ENCODE data around the gene PHIP.
"Not testable (repeated sequence)": the region's sequence is repeated elsewhere in the genome, so short reads cannot be mapped to it uniquely, and the experiment has no call there.

The PHIP gene

DNA sequence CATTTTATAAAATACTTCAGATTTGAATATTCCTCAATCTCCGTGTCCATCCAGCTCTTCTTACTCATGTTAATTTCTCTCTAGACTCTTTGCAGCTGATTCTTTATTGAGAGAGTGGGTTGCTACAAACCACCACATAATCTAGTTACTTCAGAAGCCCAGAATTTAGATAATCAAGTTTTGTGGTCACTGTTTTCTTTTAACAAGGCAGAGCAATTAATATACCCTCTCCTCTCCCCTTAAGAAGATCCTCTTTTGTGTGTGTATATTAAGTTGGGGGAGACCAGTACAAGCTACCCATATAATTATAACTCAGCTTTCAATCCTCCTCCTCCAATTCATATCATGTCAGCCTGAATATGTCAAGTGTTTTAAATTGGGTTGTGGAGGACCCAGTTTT lies 115.6 kb downstream of the PHIP start:
- Histone ChIP-seq H3K9ac (ENCODE audit: low read depth, low read length) (no peak overlapping the region), H3K27me3 (ENCODE audit: insufficient read depth, low read length) (no peaks in the 10 kb centered on the region), H3K36me3 (ENCODE audit: insufficient read depth, low read depth, low read length) (peaks cover 93% of the 10 kb centered on the region), H3K9me3 (ENCODE audit: insufficient read depth, low read depth, low read length) (no peaks in the 10 kb centered on the region), H3K4me1 (ENCODE audit: insufficient read depth, low read length) (peaks cover 5% of the 10 kb centered on the region; the same call in 1 of the 2 replicates), H3K27ac (ENCODE audit: low read length) (no peak overlapping the region), H3K4me3 (ENCODE audit: low read length) (no peak overlapping the region)

DNA sequence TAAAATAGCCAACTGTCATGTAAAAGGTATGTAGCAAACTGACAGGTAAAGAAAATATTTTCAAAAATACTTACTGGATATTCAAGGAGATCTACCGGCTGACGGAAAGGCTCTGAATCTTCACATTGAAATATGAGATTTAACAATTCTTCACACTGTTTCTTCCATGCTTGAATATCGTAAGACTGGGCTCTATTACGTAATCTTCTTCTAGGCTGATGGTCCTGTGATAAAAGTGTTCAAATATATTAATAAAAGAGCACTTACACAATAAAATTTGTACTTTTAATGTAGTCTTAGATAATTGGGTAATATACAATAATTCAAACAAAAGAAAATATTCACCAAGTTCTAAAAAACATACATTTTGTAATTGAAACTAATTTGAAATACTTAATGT lies 123.3 kb downstream of the PHIP start:
- Histone ChIP-seq H3K9me3 (ENCODE audit: insufficient read depth, low read depth, low read length) (peaks cover 13% of the 10 kb centered on the region; the same call in 1 of the 2 replicates), H3K9ac (ENCODE audit: low read depth, low read length) (no peak overlapping the region), H3K36me3 (ENCODE audit: insufficient read depth, low read depth, low read length) (peaks cover 97% of the 10 kb centered on the region), H3K4me1 (ENCODE audit: insufficient read depth, low read length) (peaks cover 13% of the 10 kb centered on the region; the same call in 1 of the 2 replicates), H3K27me3 (ENCODE audit: insufficient read depth, low read length) (no peaks in the 10 kb centered on the region), H3K4me3 (ENCODE audit: low read length) (no peak overlapping the region), H3K27ac (ENCODE audit: low read length) (no peak overlapping the region)

DNA sequence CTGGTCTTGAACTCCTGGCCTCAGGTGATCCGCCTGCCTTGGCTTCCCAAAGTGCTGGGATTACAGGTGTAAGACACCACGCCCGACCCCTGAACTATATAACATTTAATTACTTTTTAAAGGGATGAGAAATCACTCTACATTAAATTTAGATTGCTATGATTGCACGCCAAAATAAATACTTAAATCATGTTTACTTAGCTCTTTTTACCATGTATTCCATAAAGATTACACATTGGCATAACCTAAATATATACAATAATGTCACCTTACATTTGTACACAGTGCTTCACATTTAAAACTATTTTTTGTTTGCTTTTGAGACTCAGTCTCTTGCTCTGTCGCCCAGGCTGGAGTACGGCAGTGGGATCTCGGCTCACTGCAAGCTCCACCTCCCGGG lies 124.3 kb downstream of the PHIP start:
- peaks cover 21% of the 10 kb centered on the region for H3K9me3 ChIP-seq (ENCODE audit: insufficient read depth, low read depth, low read length)
- no peak overlapping the region for H3K9ac ChIP-seq (ENCODE audit: low read depth, low read length)
- no peak overlapping the region for H3K27ac ChIP-seq (ENCODE audit: low read length)
- H3K36me3 ChIP-seq (ENCODE audit: insufficient read depth, low read depth, low read length) = peaks cover 99% of the 10 kb centered on the region
- no peaks in the 10 kb centered on the region for H3K27me3 ChIP-seq (ENCODE audit: insufficient read depth, low read length)
- H3K4me3 ChIP-seq (ENCODE audit: low read length) = no peak overlapping the region
- H3K4me1 ChIP-seq (ENCODE audit: insufficient read depth, low read length) = peaks cover 13% of the 10 kb centered on the region; the same call in 1 of the 2 replicates

DNA sequence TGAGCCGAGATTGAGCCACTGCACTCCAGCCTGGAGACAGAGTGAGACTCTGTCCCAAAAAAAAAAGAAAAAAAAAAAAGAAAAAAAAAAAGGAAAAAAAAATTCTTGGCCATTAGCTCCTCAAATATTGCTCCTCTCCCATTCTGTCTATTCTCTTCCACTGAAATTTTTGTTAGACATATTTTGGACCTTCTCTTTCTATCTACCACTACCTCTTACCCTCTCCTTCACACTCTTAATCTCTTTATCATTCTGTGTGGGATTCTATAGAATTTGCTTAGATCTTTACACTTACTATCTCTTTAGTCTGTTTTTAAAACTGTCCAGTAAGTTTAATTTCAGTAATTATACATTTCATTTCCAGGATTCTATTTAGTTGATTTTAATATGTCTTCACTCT lies 125.7 kb downstream of the PHIP start:
- H3K9ac ChIP-seq (ENCODE audit: low read depth, low read length) = no peak overlapping the region
- H3K4me3 ChIP-seq (ENCODE audit: low read length) = no peak overlapping the region
- no peak overlapping the region for H3K27ac ChIP-seq (ENCODE audit: low read length)
- H3K4me1 ChIP-seq (ENCODE audit: insufficient read depth, low read length) = peaks cover 8% of the 10 kb centered on the region; the same call in 1 of the 2 replicates
- H3K36me3 ChIP-seq (ENCODE audit: insufficient read depth, low read depth, low read length) = peaks cover 100% of the 10 kb centered on the region
- H3K27me3 ChIP-seq (ENCODE audit: insufficient read depth, low read length) = no peaks in the 10 kb centered on the region
- H3K9me3 ChIP-seq (ENCODE audit: insufficient read depth, low read depth, low read length) = peaks cover 27% of the 10 kb centered on the region

DNA sequence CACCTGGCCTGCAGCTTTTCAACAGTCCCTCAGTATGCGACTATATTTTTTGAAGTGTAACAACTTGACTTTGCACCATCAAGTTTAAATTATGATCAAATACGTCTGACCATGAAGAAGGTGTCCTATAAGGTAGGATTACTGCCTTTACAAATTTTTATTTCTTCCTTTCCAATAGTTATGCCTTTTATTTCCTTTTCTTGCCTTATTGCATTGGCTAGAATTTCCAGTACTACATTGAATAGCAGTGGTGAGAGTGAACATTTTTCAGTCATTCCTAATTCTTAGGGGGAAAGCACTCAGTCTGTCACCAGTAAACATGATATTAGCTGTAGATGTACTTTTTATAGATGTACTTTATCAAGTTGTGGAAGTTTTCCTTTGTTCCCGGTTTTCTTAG lies 129.3 kb downstream of the PHIP start:
- H3K4me3 ChIP-seq (ENCODE audit: low read length) = no peak overlapping the region
- H3K9ac ChIP-seq (ENCODE audit: low read depth, low read length) = no peak overlapping the region
- no peaks in the 10 kb centered on the region for H3K27me3 ChIP-seq (ENCODE audit: insufficient read depth, low read length)
- peaks cover 27% of the 10 kb centered on the region for H3K9me3 ChIP-seq (ENCODE audit: insufficient read depth, low read depth, low read length)
- peaks cover 100% of the 10 kb centered on the region for H3K36me3 ChIP-seq (ENCODE audit: insufficient read depth, low read depth, low read length)
- H3K27ac ChIP-seq (ENCODE audit: low read length) = no peak overlapping the region
- no peaks in the 10 kb centered on the region for H3K4me1 ChIP-seq (ENCODE audit: insufficient read depth, low read length)

DNA sequence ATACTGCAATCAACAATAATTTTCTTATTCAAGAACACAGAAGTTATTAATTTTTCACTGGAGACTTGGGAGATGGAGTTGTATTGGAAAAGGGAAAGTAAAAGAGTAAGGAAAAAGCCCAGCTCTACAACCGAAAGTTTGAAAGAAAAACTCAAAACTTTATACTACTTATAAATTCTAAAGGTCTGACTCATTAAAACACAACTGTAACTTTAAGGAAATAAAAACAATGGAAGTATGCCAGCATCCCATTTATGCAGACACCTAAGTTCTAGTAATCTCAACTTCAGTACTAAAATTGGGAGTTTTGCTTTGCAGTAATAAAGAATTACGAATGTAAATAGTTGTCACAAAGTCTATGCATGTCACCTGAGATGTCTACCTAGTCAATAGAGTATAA lies 130.1 kb downstream of the PHIP start:
- no peaks in the 10 kb centered on the region for H3K4me1 ChIP-seq (ENCODE audit: insufficient read depth, low read length)
- H3K27me3 ChIP-seq (ENCODE audit: insufficient read depth, low read length) = no peaks in the 10 kb centered on the region
- H3K36me3 ChIP-seq (ENCODE audit: insufficient read depth, low read depth, low read length) = peaks cover 100% of the 10 kb centered on the region
- H3K9ac ChIP-seq (ENCODE audit: low read depth, low read length) = no peak overlapping the region
- H3K9me3 ChIP-seq (ENCODE audit: insufficient read depth, low read depth, low read length) = peaks cover 27% of the 10 kb centered on the region
- H3K4me3 ChIP-seq (ENCODE audit: low read length) = no peak overlapping the region
- H3K27ac ChIP-seq (ENCODE audit: low read length) = no peak overlapping the region

DNA sequence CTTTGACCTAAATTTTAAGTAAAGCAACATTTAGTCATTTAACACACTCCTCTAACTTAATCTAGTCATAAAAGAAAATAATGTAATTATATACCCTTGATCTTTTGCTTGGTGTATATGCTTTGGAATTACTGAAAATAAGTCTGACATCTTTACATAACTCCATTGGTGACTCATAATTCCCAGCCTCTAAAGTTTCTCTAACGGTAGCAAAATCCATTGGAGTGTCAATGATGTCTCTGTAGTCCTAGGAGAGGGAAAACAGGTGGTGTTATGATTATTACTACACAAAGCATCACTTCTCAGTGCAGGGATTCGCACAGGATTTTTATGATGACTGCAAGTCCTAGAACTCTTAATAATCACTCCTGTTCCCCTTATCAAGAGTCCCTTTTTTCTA lies 130.5 kb downstream of the PHIP start:
- H3K27ac ChIP-seq (ENCODE audit: low read length) = no peak overlapping the region
- H3K4me1 ChIP-seq (ENCODE audit: insufficient read depth, low read length) = no peaks in the 10 kb centered on the region
- H3K27me3 ChIP-seq (ENCODE audit: insufficient read depth, low read length) = no peaks in the 10 kb centered on the region
- no peak overlapping the region for H3K9ac ChIP-seq (ENCODE audit: low read depth, low read length)
- peaks cover 24% of the 10 kb centered on the region for H3K9me3 ChIP-seq (ENCODE audit: insufficient read depth, low read depth, low read length)
- no peak overlapping the region for H3K4me3 ChIP-seq (ENCODE audit: low read length)
- H3K36me3 ChIP-seq (ENCODE audit: insufficient read depth, low read depth, low read length) = peaks cover 100% of the 10 kb centered on the region

DNA sequence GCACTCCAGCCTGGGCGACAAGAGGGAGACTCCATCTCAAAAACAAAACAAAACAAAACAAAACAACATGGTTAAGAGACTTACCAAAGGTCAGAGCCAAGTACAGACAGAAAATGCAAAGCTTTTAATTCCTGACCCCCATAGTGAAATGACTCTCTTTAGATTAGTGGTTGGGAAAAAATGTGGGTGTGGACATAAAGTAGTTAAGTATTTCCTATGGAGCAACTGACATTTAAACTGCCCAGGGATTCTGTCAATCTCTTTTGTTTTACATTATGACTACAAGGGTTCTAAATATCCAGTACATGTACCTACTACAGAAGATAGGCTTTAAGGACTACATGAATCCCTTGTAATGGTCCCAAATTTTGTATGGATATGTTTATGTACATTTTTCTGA lies 135.6 kb downstream of the PHIP start:
- Histone ChIP-seq H3K9me3 (ENCODE audit: insufficient read depth, low read depth, low read length) (no peaks in the 10 kb centered on the region), H3K9ac (ENCODE audit: low read depth, low read length) (no peak overlapping the region), H3K36me3 (ENCODE audit: insufficient read depth, low read depth, low read length) (peaks cover 95% of the 10 kb centered on the region), H3K27ac (ENCODE audit: low read length) (no peak overlapping the region), H3K4me1 (ENCODE audit: insufficient read depth, low read length) (no peaks in the 10 kb centered on the region), H3K4me3 (ENCODE audit: low read length) (no peak overlapping the region), H3K27me3 (ENCODE audit: insufficient read depth, low read length) (no peaks in the 10 kb centered on the region)

DNA sequence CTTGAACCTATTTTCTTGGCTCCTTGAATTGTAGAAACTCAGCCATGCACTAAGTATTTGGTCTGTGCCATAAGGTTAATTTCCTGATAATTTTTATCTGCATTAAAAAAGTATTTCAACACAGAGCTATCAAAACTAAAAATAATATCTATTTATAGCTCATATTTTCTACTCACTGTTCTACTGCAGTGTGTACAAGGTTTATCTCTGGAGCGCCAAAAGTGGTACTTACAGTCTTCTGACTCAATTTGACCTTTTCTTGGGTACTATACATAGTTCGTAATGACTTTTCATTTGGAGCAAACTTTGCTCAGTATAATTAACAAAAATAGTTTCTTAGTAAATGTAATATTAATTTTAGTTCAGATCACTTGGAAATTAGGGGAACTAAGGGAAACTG lies 141.5 kb downstream of the PHIP start:
- Histone ChIP-seq H3K36me3 (ENCODE audit: insufficient read depth, low read depth, low read length) (peaks cover 46% of the 10 kb centered on the region), H3K27me3 (ENCODE audit: insufficient read depth, low read length) (no peaks in the 10 kb centered on the region), H3K9me3 (ENCODE audit: insufficient read depth, low read depth, low read length) (no peaks in the 10 kb centered on the region), H3K4me1 (ENCODE audit: insufficient read depth, low read length) (no peaks in the 10 kb centered on the region), H3K4me3 (ENCODE audit: low read length) (no peak overlapping the region), H3K27ac (ENCODE audit: low read length) (no peak overlapping the region), H3K9ac (ENCODE audit: low read depth, low read length) (no peak overlapping the region)

DNA sequence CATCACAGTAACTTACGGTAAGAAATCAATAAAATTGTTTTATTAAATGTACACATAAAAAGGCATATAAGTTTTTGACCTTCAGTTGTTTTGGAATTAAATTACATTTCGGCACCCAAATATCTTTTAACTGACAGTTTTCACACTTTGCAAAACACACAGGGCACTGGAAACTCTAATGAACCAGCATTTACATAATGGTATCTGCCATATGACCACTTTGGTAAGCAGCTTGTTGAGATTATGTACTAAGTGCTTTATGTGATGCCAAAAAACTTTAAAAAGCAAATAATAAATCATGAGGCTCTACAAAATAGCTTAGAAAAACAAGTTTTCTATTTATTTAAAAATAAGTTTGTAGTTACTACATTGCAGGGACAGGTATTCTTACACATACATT lies 142.5 kb downstream of the PHIP start:
- H3K4me3 ChIP-seq (ENCODE audit: low read length) = no peak overlapping the region
- H3K27me3 ChIP-seq (ENCODE audit: insufficient read depth, low read length) = no peaks in the 10 kb centered on the region
- no peaks in the 10 kb centered on the region for H3K9me3 ChIP-seq (ENCODE audit: insufficient read depth, low read depth, low read length)
- H3K27ac ChIP-seq (ENCODE audit: low read length) = no peak overlapping the region
- no peak overlapping the region for H3K9ac ChIP-seq (ENCODE audit: low read depth, low read length)
- peaks cover 36% of the 10 kb centered on the region for H3K36me3 ChIP-seq (ENCODE audit: insufficient read depth, low read depth, low read length)
- no peaks in the 10 kb centered on the region for H3K4me1 ChIP-seq (ENCODE audit: insufficient read depth, low read length)

DNA sequence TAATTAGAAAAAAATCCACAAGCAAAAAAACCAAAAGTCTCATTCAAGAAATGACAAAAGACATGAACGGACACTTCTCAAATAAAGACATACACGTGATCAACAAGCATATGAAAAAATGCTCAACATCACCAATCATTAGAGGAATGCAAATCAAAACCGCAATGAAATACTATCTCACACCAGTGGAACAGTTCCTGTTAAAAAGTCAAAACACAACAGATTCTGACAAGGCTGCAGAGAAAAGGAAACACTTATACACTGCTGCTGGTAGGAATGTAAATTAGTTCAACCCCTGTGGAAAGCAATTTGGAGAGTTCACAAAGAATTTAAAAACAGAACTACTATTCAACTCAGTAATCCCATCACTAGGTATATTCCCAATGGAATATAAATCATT lies 152.7 kb downstream of the PHIP start:
- Histone ChIP-seq H3K27me3 (ENCODE audit: insufficient read depth, low read length) (no peaks in the 10 kb centered on the region), H3K4me3 (ENCODE audit: low read length) (no peak overlapping the region), H3K36me3 (ENCODE audit: insufficient read depth, low read depth, low read length) (no peaks in the 10 kb centered on the region)

DNA sequence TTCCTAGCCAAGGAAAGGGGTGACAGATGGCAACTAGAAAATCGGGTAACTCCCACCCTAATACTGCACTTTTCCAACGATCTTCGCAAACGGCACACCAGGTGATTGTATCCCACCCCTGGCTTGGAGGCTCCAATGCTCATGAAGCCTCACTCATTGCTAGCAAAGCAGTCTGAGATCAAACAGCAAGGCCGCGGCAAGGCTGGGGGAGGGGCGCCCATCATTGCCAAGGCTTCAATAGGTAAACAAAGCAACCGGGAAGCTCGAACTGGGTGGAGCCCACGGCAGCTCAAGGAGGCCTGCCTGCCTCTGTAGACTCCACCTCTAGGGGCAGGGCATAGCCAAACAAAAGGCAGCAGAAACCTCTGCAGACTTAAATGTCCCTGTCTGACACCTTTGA lies 156.9 kb downstream of the PHIP start:
- H3K27me3 ChIP-seq (ENCODE audit: insufficient read depth, low read length); H3K36me3 ChIP-seq (ENCODE audit: insufficient read depth, low read depth, low read length); H3K9ac ChIP-seq (ENCODE audit: low read depth, low read length); H3K27ac ChIP-seq (ENCODE audit: low read length); H3K4me3 ChIP-seq (ENCODE audit: low read length); H3K4me1 ChIP-seq (ENCODE audit: insufficient read depth, low read length): not testable (repeated sequence)
- H3K9me3 ChIP-seq (ENCODE audit: insufficient read depth, low read depth, low read length) = peaks cover 33% of the 10 kb centered on the region

More for the DNA sequence above, 152.7 kb downstream of the PHIP start:
- no peak overlapping the region for H3K27ac ChIP-seq (ENCODE audit: low read length)
- no peaks in the 10 kb centered on the region for H3K4me1 ChIP-seq (ENCODE audit: insufficient read depth, low read length)
- peaks cover 17% of the 10 kb centered on the region for H3K9me3 ChIP-seq (ENCODE audit: insufficient read depth, low read depth, low read length)
- no peak overlapping the region for H3K9ac ChIP-seq (ENCODE audit: low read depth, low read length)

DNA sequence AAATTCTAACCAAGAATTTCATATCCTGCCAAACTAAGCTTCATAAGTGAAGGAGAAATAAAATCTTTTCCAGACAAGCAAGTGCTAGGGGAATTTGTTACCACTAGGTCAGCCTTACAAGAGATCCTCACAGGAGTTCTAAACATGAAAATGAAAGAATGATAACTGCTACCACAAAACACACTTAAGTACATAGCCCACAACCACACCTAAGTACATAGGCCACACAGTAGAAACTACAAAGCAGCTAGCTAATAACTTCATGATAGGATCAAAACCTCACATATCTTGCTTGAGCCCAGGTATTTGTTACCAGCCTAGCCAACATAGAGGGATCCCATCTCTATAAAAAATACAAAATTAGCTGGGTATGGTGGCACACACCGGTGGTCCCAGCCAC lies 160.3 kb downstream of the PHIP start:
- Histone ChIP-seq H3K4me3 (ENCODE audit: low read length) (no peak overlapping the region), H3K27ac (ENCODE audit: low read length) (no peak overlapping the region), H3K9ac (ENCODE audit: low read depth, low read length) (no peak overlapping the region), H3K9me3 (ENCODE audit: insufficient read depth, low read depth, low read length) (peaks cover 33% of the 10 kb centered on the region), H3K27me3 (ENCODE audit: insufficient read depth, low read length) (no peaks in the 10 kb centered on the region), H3K36me3 (ENCODE audit: insufficient read depth, low read depth, low read length) (no peaks in the 10 kb centered on the region), H3K4me1 (ENCODE audit: insufficient read depth, low read length) (no peaks in the 10 kb centered on the region)

Measured in iPS-20b (cell line).